ENCODE measurements around the gene ZNF579.
"Not testable (repeated sequence)": the region's sequence is repeated elsewhere in the genome, so short reads cannot be mapped to it uniquely, and the experiment has no call there.

Gene ZNF579

GRCh38 chr19:55539090-55539984 is 41.3 kb downstream of the ZNF579 start:
- no peak for DNase-seq (ENCODE audit: low spot score)

- no peak for DNase-seq (ENCODE audit: low spot score)
Observed at GRCh38 chr19:55538132-55538531, 42.5 kb downstream of the ZNF579 start.

- DNase-seq (ENCODE audit: low spot score) = no peak
Observed at GRCh38 chr19:55537741-55538111, 42.9 kb downstream of the ZNF579 start.

GRCh38 chr19:55536951-55537740 is 43.5 kb downstream of the ZNF579 start, which contains the start of gene SBK2:
Gene SBK2 (minus strand): TSS chr19:55537133. CDS start chr19:55536294, 839 bp downstream.
- no peak for DNase-seq (ENCODE audit: low spot score)

- DNase-seq (ENCODE audit: low spot score) = no peak
Observed at GRCh38 chr19:55536366-55536765, 44.3 kb downstream of the ZNF579 start.

- DNase-seq (ENCODE audit: low spot score) = no peak
Observed at GRCh38 chr19:55535965-55536350, 44.7 kb downstream of the ZNF579 start.

- no peak for DNase-seq (ENCODE audit: low spot score)
Observed at GRCh38 chr19:55535173-55535964, 45.3 kb downstream of the ZNF579 start.

GRCh38 chr19:55534280-55534679 is 46.4 kb downstream of the ZNF579 start:
- DNase-seq (ENCODE audit: low spot score) = not testable (repeated sequence)

- DNase-seq (ENCODE audit: low spot score) = no peak
Observed at GRCh38 chr19:55530996-55531395, 49.7 kb downstream of the ZNF579 start.

- DNase-seq (ENCODE audit: low spot score) = no peak
Observed at GRCh38 chr19:55529636-55530234, 50.9 kb downstream of the ZNF579 start.

- DNase-seq (ENCODE audit: low spot score) = no peak
Observed at GRCh38 chr19:55528030-55528803, 52.4 kb downstream of the ZNF579 start.

- no peak for DNase-seq (ENCODE audit: low spot score)
Observed at GRCh38 chr19:55527197-55528029, 53.2 kb downstream of the ZNF579 start.

Measured in hematopoietic multipotent progenitor cell treated with erythropoietin and hydrocortisone succinate and interleukin-3 and kit ligand, for 15 days (in vitro differentiated cells).